Neural cell (in vitro differentiated cells): ENCODE measurements around the gene ZNF497. TPM values are rescaled to one million over a fixed set of nuclear protein-coding genes. Genes with fewer than 3 reads are reported as not detected.

Experiments used
- H2AFZ ChIP-seq: fragments of 200-600, 300-800 bp; sonication (generic), shearing (Covaris generic); 2 replicates; pipeline ENCODE4 v1.6.0; 2014; ENCODE audit warnings: low read depth, mild to moderate bottlenecking, antibody characterized with exemption, low read length, moderate library complexity
- H3F3A ChIP-seq: fragments of 200-600 bp; shearing (Covaris generic); 2 replicates; pipeline ENCODE4 v1.6.1; 2016; ENCODE audit warnings: mild to moderate bottlenecking, moderate library complexity, mixed read lengths, antibody characterized with exemption, low read length; ENCODE audit not compliant: insufficient read depth, poor library complexity, severe bottlenecking
- H3K27ac ChIP-seq: fragments of 200-600, 300-800 bp; sonication (generic), shearing (Covaris generic); 2 replicates; pipeline ENCODE4 v1.5.1; 2014; ENCODE audit warnings: mild to moderate bottlenecking, low read length, moderate library complexity
- H3K27me3 ChIP-seq: fragments of 300-800, 200-600 bp; sonication (generic), shearing (Covaris generic); 2 replicates; pipeline ENCODE4 v1.6.0; 2014; ENCODE audit warnings: mild to moderate bottlenecking, low read depth, low read length, moderate library complexity; ENCODE audit not compliant: insufficient read depth
- H3K36me3 ChIP-seq: fragments of 300-800, 200-600 bp; sonication (generic), shearing (Covaris generic); 2 replicates; pipeline ENCODE4 v1.5.1; 2014; ENCODE audit warnings: mild to moderate bottlenecking, antibody characterized with exemption, low read length, moderate library complexity; ENCODE audit not compliant: insufficient read depth
- H3K4me2 ChIP-seq: fragments of 300-800, 200-600 bp; sonication (generic), shearing (Covaris generic); 2 replicates; pipeline ENCODE4 v1.6.0; 2014; ENCODE audit warnings: mild to moderate bottlenecking, low read length
- H3K4me3 ChIP-seq: fragments of 300-800, 200-600 bp; sonication (generic), shearing (Covaris generic); 2 replicates; pipeline ENCODE4 v1.5.1; 2014; ENCODE audit warnings: mild to moderate bottlenecking, low read length, moderate library complexity
- H3K79me2 ChIP-seq: fragments of 200-600 bp; shearing (Covaris generic); replicated peaks from 2 replicates; pipeline ENCODE4 v1.6.0; 2014; ENCODE audit warnings: mild to moderate bottlenecking, low read length, moderate library complexity; ENCODE audit not compliant: insufficient read depth
- H3K9ac ChIP-seq: fragments of 300-800, 200-600 bp; sonication (generic), shearing (Covaris generic); 2 replicates; pipeline ENCODE4 v1.6.1; 2016; ENCODE audit warnings: mild to moderate bottlenecking, low read length, mixed read lengths
- H3K9me2 ChIP-seq: fragments of 200-600 bp; shearing (Covaris generic); 2 replicates; pipeline ENCODE4 v1.6.1; 2016; ENCODE audit warnings: mild to moderate bottlenecking, low read length, mixed read lengths; ENCODE audit not compliant: insufficient read depth
- H3K9me3 ChIP-seq: fragments of 200-600, 300-800 bp; sonication (generic), shearing (Covaris generic); 2 replicates; pipeline ENCODE4 v1.6.1; 2016; ENCODE audit warnings: mild to moderate bottlenecking, mixed run types, low read length, moderate library complexity, mixed read lengths
- H4K20me1 ChIP-seq: fragments of 200-600 bp; shearing (Covaris generic); 2 replicates; pipeline ENCODE4 v1.6.1; 2016; ENCODE audit warnings: mild to moderate bottlenecking, mixed run types; ENCODE audit not compliant: insufficient read depth
- EP300 ChIP-seq: fragments of 450-650 bp; conservative IDR thresholded peaks from 2 replicates; pipeline ENCODE4 v1.6.1; 2014; ENCODE audit warnings: antibody characterized with exemption, mild to moderate bottlenecking, moderate library complexity; ENCODE audit not compliant: poor library complexity, severe bottlenecking
- EZH2 ChIP-seq: fragments of 200-600, 300-800 bp; shearing (Covaris generic), sonication (generic); IDR thresholded peaks from 2 replicates; pipeline ENCODE4 v1.6.1; 2014; ENCODE audit warnings: antibody characterized with exemption, low read length, borderline replicate concordance, mild to moderate bottlenecking; ENCODE audit not compliant: insufficient read depth, poor library complexity, severe bottlenecking
- MXI1 ChIP-seq: fragments of 450-650 bp; conservative IDR thresholded peaks from 2 replicates; pipeline ENCODE4 v1.6.1; 2014; ENCODE audit warnings: antibody characterized with exemption, mild to moderate bottlenecking; ENCODE audit not compliant: poor library complexity, severe bottlenecking
- POLR2AphosphoS5 ChIP-seq: IDR thresholded peaks from 2 replicates; pipeline ENCODE4 v1.6.1; 2012
- RAD21 ChIP-seq: fragments of 450-650 bp; conservative IDR thresholded peaks from 2 replicates; pipeline ENCODE4 v1.6.1; 2014; ENCODE audit warnings: antibody characterized with exemption, mild to moderate bottlenecking, moderate library complexity
- SMC3 ChIP-seq: fragments of 450-650 bp; conservative IDR thresholded peaks from 2 replicates; pipeline ENCODE4 v1.6.1; 2014; ENCODE audit warnings: antibody characterized with exemption, mild to moderate bottlenecking, moderate library complexity; ENCODE audit not compliant: poor library complexity
- TAF1 ChIP-seq: IDR thresholded peaks from 2 replicates; pipeline ENCODE4 v1.6.1; 2012; ENCODE audit warnings: low read depth
- polyA plus RNA-seq: library from polyadenylated mRNA; depleted of rRNA; stranded (reverse); fragments of >200 nt; gene quantifications from 2 replicates; pipeline ENCODE4 v1.2.3, GENCODE V29; 2014
- TF ChIP-seq, protein P1 (sequence below): fragments of 450-650 bp; IDR thresholded peaks from 2 replicates; pipeline ENCODE4 v1.5.1; 2014; ENCODE audit warnings: antibody characterized with exemption, mild to moderate bottlenecking, moderate library complexity; ENCODE audit not compliant: poor library complexity, severe bottlenecking
- TF ChIP-seq, protein P2 (sequence below): IDR thresholded peaks from 2 replicates; pipeline ENCODE4 v1.6.1; 2012; ENCODE audit warnings: borderline replicate concordance

Gene ZNF497
- polyA plus RNA-seq, 1 donor from 2014 or later = 13.7 TPM

DNA sequence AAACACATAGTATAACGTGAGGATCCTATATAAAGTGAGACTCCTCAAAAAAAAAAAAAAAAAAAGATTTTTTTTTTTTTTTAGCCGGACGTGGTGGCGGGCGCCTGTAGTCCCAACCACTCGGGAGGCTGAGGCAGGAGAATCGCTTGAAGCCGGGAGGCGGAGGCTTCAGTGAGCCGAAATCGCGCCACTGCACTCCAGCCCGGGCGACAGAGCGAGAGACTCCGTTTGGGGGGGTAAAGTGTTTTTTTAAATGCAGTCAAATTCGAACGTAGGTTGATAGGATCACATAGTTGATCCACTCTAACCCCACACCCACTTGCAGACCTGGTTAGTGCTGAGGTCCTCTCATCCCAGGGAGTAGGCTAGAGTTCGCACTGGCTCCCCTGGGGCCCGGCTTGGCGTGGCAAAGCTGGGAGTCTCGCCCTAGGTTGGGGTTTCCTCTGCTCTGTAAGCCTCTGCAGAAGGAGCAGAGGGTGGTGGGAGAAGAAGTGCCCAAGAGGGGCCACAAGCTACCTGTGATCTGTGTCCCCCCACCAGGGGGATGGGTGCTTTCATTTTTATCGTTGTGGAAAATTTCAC lies 39.4 kb upstream of the ZNF497 start:
- no peaks in the 10 kb centered on the region for H3K9me3 ChIP-seq
- no peaks in the 10 kb centered on the region for H4K20me1 ChIP-seq
- peaks cover 12% of the 10 kb centered on the region for H3K79me2 ChIP-seq
- H2AFZ ChIP-seq = no peak overlapping the region
- H3K27me3 ChIP-seq = no peaks in the 10 kb centered on the region
- TF ChIP-seq RAD21 (no peak), EP300 (no peak), POLR2AphosphoS5 (no peak), SMC3 (no peak), TAF1 (no peak), MXI1 (no peak), EZH2 (no peak)
- TF ChIP-seq, protein P1, sequence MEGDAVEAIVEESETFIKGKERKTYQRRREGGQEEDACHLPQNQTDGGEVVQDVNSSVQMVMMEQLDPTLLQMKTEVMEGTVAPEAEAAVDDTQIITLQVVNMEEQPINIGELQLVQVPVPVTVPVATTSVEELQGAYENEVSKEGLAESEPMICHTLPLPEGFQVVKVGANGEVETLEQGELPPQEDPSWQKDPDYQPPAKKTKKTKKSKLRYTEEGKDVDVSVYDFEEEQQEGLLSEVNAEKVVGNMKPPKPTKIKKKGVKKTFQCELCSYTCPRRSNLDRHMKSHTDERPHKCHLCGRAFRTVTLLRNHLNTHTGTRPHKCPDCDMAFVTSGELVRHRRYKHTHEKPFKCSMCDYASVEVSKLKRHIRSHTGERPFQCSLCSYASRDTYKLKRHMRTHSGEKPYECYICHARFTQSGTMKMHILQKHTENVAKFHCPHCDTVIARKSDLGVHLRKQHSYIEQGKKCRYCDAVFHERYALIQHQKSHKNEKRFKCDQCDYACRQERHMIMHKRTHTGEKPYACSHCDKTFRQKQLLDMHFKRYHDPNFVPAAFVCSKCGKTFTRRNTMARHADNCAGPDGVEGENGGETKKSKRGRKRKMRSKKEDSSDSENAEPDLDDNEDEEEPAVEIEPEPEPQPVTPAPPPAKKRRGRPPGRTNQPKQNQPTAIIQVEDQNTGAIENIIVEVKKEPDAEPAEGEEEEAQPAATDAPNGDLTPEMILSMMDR = no peak
- TF ChIP-seq, protein P2, sequence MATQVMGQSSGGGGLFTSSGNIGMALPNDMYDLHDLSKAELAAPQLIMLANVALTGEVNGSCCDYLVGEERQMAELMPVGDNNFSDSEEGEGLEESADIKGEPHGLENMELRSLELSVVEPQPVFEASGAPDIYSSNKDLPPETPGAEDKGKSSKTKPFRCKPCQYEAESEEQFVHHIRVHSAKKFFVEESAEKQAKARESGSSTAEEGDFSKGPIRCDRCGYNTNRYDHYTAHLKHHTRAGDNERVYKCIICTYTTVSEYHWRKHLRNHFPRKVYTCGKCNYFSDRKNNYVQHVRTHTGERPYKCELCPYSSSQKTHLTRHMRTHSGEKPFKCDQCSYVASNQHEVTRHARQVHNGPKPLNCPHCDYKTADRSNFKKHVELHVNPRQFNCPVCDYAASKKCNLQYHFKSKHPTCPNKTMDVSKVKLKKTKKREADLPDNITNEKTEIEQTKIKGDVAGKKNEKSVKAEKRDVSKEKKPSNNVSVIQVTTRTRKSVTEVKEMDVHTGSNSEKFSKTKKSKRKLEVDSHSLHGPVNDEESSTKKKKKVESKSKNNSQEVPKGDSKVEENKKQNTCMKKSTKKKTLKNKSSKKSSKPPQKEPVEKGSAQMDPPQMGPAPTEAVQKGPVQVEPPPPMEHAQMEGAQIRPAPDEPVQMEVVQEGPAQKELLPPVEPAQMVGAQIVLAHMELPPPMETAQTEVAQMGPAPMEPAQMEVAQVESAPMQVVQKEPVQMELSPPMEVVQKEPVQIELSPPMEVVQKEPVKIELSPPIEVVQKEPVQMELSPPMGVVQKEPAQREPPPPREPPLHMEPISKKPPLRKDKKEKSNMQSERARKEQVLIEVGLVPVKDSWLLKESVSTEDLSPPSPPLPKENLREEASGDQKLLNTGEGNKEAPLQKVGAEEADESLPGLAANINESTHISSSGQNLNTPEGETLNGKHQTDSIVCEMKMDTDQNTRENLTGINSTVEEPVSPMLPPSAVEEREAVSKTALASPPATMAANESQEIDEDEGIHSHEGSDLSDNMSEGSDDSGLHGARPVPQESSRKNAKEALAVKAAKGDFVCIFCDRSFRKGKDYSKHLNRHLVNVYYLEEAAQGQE = no peak
- H3K27ac ChIP-seq = peak overlapping the region; percentile 91
- H3K4me2 ChIP-seq = peak overlapping the region; percentile 39
- peak overlapping the region; percentile 83 for H3K9ac ChIP-seq
- H3K4me3 ChIP-seq = peak overlapping the region; percentile 81
- no peaks in the 10 kb centered on the region for H3K9me2 ChIP-seq
- no peaks in the 10 kb centered on the region for H3K36me3 ChIP-seq
- H3F3A ChIP-seq = no peaks in the 10 kb centered on the region

DNA sequence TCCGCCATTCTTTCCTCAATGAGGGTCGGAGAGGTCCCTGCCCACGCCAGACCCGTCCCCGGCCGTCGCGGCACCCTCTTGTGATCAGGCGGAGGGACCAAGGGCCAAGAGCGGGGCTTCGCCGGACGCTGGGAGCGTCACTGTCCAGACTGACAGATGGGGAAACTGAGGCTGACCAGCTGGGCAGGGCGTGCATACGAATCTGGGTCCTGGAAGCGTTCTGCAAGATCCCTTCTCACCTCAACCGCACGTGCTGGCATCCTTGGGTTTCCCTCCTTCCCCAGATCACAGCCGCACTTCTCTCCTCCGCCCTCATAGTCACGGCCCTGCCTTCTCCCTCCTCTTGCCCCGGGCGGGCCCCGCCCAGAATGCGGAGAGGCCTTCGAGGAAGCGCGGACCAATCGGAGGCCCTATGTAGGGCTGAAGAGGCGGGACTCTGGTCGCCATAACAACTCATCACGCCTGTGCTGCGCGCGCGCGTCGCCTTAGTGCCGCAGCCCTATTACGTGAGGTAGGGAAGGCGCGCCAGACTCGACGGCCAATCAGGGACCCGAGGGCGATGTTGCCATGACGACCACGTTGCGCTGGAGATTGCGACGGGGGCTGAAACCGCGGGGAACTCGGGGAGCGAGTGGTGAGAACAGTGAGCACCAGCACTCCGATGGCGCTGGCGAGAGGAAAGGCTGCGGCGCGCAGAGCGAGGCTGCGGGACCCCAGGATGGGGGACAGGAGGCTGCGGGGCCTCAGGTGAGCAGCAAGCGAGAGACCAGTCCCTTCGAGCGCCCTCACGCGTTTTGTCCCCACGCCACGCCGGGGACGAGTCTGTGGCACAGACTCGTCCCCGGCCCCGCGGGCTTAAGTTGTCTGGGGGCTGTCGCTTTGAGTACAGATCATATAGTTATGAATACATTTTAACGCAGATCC lies 38.6 kb upstream of the ZNF497 start:
- TF ChIP-seq, protein P2 = peak; percentile 87
- peak; percentile 50 for TF ChIP-seq SMC3
- TF ChIP-seq TAF1 = peak; percentile 96
- peak; percentile 41 for TF ChIP-seq RAD21
- TF ChIP-seq MXI1 = peak; percentile 96
- no peak for TF ChIP-seq EZH2
- TF ChIP-seq, protein P1 = no peak
- TF ChIP-seq POLR2AphosphoS5 = peak; percentile 95
- peak; percentile 81 for TF ChIP-seq EP300
- H3K27ac ChIP-seq = peak overlapping the region; percentile 91

More for the DNA sequence above, 38.6 kb upstream of the ZNF497 start:
- peak overlapping the region; percentile 81 for H3K4me3 ChIP-seq
- H3K79me2 ChIP-seq = peaks cover 12% of the 10 kb centered on the region
- H3K9me3 ChIP-seq = no peaks in the 10 kb centered on the region
- H3K4me2 ChIP-seq = peak overlapping the region; percentile 99
- H2AFZ ChIP-seq = peak overlapping the region; percentile 69
- no peaks in the 10 kb centered on the region for H3K27me3 ChIP-seq
- H3K36me3 ChIP-seq = no peaks in the 10 kb centered on the region
- H4K20me1 ChIP-seq = no peaks in the 10 kb centered on the region
- H3F3A ChIP-seq = no peaks in the 10 kb centered on the region
- no peaks in the 10 kb centered on the region for H3K9me2 ChIP-seq
- peak overlapping the region; percentile 83 for H3K9ac ChIP-seq
